GM06990 (cell line): Measurements from ENCODE around the gene RIMBP3C.
"Not testable (repeated sequence)": the region's sequence is repeated elsewhere in the genome, so short reads cannot be mapped to it uniquely, and the experiment has no call there.

ENCODE experiments used
- DNase-seq: peaks from one replicate; pipeline ENCODE4 v3.0.0-alpha.2; 2011; ENCODE audit not compliant: insufficient read length; ENCODE audit errors: extremely low read depth
- H3K27me3 ChIP-seq: replicated peaks from 2 replicates; pipeline ENCODE4 v1.6.0; 2011; ENCODE audit warnings: low read length; ENCODE audit not compliant: control insufficient read depth, insufficient read depth
- H3K36me3 ChIP-seq: 2 replicates; pipeline ENCODE4 v1.5.1; 2011; ENCODE audit warnings: low read length; ENCODE audit not compliant: control insufficient read depth, insufficient read depth
- H3K4me3 ChIP-seq: replicated peaks from 2 replicates; pipeline ENCODE4 v1.5.1; 2011; ENCODE audit warnings: low read depth, mild to moderate bottlenecking, control low read depth, low read length
- CTCF ChIP-seq: IDR thresholded peaks from 2 replicates; pipeline ENCODE4 v1.5.1; 2011; ENCODE audit warnings: low read length, control low read depth, mild to moderate bottlenecking, inconsistent platforms; ENCODE audit not compliant: insufficient read depth, poor library complexity, severe bottlenecking

The RIMBP3C gene

DNA sequence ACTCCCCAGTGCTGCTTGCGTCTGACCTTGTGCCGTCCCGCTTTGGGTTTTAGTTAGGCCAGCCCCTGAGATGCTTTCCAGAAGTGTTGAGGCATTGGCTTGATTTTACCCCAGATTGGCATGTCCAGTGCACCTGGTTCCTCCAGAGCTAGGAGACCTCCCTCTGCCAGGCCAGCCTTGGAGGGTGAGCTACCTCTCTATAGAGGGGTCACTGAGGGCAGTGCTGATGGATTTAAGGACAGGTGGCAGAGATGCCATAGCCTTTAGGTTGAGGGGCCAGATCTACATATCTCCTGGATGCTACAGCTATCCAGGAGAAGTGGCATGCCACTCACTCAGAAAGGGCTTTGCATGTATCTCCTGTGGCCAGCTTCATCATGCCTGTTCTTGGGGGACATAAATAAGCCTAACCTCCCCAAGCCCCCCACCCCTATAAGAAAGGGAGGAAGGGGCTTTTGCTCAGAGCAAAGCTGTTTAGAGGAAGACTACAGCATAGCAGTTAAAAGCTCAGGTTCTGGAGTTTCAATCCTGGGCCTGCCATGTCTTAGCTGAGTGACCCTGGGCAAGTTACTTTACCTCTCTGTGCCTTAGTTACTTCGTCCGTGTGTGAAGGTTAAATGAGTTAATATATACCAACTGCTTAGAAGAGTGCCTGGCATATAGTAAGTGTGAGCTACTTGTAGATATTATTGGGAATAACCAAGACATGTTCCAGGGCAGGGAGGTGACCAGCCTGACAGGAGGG is 22.7 kb upstream of the RIMBP3C start:
- TF ChIP-seq CTCF = no peak
- Histone ChIP-seq H3K4me3 (no peak overlapping the region), H3K36me3 (peaks cover 6% of the 10 kb centered on the region), H3K27me3 (no peaks in the 10 kb centered on the region)
- DNase-seq = no peak

DNA sequence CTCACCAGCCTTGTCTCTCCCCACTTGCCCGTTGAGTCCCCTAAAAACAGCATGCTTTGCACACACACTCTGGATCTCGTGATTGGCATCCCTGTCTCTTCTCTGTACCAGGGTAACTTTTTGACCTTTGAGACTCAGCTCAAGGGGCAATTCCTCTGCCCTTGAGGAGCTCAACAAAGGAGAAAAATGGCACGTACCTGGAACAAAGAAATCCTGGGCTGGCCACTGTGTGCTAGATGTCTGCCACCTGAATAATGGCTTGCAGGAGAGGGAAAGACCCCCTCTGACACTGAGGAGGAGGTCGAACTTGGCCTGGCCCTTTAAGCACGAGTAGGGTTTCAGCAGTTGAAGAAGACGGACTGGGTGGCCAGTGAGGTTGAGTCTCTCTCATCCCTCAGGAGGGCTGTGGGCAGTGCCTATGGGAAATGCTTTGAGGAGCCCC is 22.1 kb upstream of the RIMBP3C start:
- DNase-seq = no peak
- no peak for TF ChIP-seq CTCF
- H3K4me3 ChIP-seq = no peak overlapping the region
- no peaks in the 10 kb centered on the region for H3K27me3 ChIP-seq
- H3K36me3 ChIP-seq = peaks cover 5% of the 10 kb centered on the region

DNA sequence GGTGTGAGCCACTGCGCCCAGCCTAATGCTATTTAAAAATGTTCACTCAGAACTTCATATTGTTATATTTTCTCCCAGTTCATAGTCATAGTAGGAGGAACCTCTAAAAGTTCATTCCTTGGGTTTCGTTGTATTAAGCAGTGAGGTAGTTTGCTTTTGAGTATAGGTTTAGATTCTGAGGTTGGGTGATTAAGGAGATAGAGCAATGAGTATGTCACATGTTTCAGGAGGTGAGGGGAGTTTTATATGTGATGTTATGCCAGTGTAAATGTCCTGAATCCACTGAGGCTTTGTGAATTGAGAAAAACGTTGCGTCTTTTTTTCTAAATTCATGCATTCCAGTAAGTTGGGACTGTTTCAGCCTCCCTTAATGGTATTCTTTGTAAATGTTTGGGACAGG is 20.4 kb upstream of the RIMBP3C start:
- Histone ChIP-seq H3K27me3 (no peaks in the 10 kb centered on the region), H3K4me3 (no peak overlapping the region), H3K36me3 (peaks cover 5% of the 10 kb centered on the region)
- no peak for TF ChIP-seq CTCF
- no peak for DNase-seq

- Histone ChIP-seq H3K36me3 (peaks cover 5% of the 10 kb centered on the region), H3K4me3 (no peak overlapping the region; the same call in 1 of the 2 replicates), H3K27me3 (no peaks in the 10 kb centered on the region)
- DNase-seq = no peak
- TF ChIP-seq CTCF = no peak
Observed at GRCh38 chr22:21570398-21570797, 19.1 kb upstream of the RIMBP3C start.

- TF ChIP-seq CTCF = no peak
- peak overlapping the region; percentile 88 for H3K4me3 ChIP-seq
- H3K36me3 ChIP-seq = peaks cover 5% of the 10 kb centered on the region
- no peaks in the 10 kb centered on the region for H3K27me3 ChIP-seq
- DNase-seq = no peak
Observed at GRCh38 chr22:21569459-21570170, 18.4 kb upstream of the RIMBP3C start.

GRCh38 chr22:21569076-21569427 is 17.8 kb upstream of the RIMBP3C start:
- H3K4me3 ChIP-seq = peak overlapping the region; percentile 88
- H3K27me3 ChIP-seq, H3K36me3 ChIP-seq, DNase-seq: not testable (repeated sequence)
